NCI-H146 treated with DMSO at 0.1 percent for 48 hours (cell line): Measurements from ENCODE around the gene ARNT2.
A peak's percentile ranks its signal among the peaks of the same experiment; 100 is the strongest.
"Not testable (repeated sequence)": the region's sequence is repeated elsewhere in the genome, so short reads cannot be mapped to it uniquely, and the experiment has no call there.

Source experiments
- DNase-seq: peaks from one replicate; lab custom pipeline; 2025; ENCODE audit not compliant: unreplicated experiment; lab: John Stamatoyannopoulos, UW

The ARNT2 gene

DNA sequence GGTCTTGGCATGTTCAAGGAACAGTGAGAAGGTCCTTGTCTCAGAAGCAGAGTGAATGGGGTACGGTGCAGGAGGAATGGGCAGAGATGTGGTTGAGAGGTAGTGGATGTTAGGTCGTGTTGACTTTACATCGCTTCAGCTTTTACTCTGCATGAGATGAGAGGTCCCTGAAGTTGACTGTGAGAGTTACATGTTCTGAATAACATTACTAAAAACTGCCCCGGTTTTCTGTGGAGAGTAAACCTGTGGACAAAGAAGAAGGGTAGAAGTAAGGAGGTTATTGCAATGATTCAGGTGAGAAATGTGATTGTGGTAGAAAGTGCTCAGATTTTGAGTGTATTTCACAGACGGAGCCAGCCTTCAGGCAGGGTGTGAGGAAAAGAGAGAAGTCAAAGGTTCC, 105.6 kb downstream of the ARNT2 start:
- no peak for DNase-seq

DNA sequence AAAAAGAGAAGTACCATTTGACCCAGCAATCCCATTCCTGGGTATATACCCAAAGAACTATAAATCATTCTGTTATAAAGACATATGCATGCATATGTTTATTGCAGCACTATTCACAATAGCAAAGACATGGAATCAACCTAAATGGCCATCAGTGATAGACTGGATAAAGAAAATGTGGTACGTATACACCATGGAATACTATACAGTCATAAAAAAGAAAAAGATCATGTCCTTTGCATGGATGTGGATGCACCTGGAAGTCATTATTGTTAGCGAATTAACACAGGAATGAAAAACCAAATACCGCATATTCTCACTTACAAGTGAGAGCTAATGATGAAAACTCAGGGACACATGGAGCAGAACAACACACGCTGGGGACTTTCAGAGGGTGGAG, 106.8 kb downstream of the ARNT2 start:
- not testable (repeated sequence) for DNase-seq

DNA sequence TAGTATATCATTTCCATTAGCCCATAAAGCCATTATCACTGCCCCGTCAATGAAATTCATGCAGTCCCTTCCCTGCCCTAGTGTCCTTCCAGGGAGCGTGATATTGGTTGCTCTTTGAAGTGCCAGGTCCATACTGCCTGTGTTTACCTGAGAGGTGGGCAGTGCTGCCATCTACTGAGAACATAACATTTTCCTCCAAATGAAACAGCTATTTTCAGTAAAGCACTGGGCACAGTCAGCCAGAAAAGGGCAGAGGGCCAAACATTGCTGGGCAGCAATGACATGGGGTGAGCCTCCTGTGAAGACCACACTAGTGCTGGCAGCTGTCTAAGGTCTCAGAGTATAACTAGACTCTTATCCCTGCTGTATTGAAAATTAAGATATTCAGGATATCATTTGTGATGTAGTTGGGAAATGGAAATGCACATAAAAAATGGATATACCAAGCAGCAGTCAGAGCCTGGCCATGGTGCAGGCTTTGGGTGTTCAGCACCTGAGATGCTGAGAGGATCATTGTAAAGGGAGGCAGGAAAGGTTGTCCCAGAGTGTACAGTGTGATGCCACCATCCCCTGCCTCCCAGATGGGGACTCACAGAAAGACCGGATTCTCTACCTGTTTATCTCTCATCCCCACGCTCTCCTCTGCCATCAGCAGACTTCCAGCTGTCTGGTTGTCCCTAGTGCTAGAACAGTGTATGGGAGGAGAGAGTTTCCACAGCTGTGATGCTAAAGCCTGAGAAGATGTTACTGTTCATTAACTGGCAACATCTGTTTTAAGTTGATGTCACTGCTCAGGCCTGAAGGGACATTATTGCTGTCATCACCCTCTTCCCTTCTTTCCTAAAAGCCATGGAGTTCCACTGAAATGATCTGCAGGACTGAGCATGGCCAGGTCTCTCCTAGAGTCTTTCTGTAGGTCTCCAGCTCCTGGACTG, 108.8 kb downstream of the ARNT2 start:
- no peak for DNase-seq

DNA sequence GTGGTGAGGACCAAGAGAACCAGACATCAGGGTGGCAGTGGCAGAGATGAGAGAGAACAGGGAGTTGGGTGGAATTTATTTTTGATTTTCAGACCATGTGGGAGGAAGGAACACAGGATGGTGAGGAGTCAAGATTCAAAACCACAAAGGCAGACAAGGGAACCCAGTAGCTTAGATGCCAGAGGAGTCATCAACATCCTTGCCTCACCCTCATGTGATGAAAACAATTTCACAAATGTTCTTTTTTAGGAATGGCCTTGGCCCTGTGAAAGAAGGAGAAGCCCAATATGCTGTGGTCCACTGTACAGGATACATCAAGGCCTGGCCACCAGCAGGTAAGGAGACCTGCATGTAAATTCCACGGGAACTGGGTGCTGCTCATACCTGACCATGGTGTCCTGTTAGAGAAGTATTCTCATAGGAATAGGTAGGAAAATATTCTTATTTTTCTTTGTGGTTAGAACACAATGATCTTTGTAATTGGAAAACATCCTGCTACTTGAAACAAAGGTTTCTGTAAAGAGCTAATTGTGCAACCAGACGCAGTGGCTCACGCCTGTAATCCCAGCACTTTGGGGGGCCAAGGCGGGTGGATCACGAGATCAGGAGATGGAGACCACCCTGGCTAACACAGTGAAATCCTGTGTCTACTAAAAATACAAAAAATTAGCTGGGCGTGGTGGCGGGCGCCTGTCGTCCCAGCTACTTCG, 110.0 kb downstream of the ARNT2 start:
- DNase-seq, result no peak

DNA sequence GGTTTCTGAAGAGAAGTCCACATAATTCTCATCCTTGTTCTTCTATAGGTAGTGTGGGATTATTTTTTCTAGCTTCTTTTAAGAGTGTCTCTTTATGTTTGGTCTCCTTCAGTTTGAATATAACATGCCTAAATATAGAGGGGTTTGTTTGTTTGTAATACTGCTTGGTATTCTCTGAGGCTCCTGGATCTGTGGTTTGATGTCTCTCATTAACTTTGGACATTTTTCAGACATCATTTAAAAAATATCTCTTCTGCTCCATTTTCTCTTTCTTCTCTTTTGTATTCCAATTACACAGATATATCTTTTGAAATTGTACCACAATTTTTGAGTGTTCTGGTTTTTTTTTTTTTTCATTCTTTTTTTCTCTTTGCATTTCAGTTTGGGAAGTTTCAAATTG, 113.1 kb downstream of the ARNT2 start:
- no peak for DNase-seq

DNA sequence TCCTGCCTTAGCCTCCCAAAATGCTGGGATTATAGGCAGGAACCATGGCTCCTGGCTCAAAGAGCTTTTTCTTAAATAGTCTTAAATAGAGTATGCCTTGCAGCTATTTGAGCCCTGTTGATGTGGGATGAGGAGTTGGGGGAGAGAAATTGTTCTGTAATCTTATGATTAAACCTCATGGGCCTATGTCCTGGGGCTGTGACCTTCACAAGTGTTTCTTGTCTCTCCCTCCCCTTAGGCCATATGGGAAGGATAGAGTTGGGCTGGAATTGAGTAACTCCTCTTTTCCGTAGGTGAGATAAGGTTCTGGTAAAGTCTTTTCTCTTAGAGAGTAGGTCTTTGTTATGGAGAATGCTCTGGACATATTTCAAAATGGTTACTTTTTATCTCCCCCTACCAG, 114.3 kb downstream of the ARNT2 start:
- DNase-seq, result no peak

DNA sequence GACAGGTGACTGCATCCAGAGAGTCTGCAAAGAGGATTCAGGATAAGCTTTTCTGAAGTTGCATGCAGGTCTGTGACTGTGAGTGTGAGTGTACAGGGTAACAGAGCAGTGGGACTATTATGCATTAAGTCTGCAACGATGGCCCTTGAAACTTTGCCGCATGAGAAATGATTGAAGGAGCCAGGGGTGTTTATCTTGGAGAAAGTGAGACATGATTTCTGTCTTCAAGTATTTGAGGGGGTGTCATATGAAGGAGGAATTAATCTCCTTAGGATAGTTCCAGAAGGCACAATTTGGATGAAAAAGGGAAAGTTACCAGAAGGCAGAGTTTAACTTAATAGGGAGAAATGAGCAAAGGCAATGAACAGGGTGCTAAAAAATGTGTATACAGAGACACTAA, 119.6 kb downstream of the ARNT2 start:
- DNase-seq, result no peak

DNA sequence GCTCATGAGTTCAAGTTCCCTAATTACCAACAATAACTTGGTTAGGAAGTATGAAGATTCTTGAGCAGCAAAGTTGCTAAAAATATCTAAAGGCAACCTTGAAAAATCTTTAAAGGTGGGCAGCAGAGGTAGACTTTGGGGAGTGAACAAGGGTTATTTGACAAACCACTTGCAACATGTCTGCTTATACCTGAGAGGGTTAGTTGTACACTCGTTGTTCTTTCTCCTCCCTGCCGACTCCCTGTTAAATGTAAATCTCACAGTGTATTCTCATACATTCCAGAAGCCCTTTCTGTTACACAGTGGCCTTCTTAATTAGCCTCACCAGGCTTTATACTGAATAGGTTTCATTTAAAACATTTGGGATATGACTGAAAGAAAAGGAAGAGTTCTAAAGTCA, 121.7 kb downstream of the ARNT2 start:
- DNase-seq, result no peak

DNA sequence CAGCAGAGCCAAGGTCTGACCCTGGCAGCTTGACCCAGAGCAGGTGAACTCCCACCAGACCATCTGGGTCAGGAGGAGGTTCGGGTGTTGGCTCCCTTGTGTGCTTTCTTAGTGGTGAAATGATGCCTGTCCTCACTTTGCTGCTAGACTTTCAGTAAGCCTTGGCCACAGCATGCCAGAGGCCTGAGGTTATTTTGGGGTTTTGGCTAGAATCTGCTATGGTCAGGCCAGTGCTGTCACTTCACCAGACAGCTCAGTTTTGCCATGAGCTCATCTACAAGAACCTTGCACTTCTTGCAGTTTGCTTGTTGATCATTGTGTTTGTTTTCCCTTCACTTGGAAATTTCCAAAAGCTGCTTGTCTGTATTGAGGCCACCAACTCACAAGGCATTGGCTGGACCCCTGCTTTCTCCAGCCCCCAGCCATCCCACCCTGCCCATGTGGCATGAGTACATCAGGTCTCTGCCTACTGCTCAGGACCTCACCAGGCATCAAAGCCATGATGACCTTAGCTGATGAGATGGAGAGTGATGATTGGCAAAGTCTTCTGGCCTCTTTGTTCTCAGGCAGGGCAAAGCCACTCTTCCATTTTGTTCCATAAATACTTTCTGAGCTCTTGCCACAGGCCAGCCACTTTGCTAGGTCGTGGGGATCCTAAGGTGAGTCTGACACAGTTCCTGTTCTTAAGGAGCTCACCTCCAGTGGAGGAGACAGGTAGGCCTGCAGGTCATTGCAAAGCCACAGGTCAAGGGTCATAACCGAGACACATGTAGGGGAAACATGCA, 122.6 kb downstream of the ARNT2 start:
- DNase-seq, result no peak

DNA sequence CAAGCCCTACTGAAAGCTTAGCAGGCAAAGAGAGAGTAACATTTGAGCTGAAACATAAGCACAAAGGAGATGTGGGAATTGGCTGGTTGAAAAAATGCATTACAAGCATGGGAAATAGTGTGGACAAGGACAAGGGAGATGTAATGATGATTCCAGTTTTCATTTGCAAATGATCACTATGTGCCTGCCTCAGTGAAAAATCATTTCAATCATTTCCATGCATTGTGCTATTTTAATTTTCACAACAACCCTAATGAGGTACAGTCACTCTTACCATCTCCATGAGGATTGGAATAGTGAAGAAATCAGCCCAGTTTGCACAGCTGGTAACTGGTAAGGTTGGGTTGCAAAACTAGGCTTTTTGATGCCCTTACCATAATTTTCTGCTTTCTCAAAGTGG, 123.2 kb downstream of the ARNT2 start:
- DNase-seq, result no peak

DNA sequence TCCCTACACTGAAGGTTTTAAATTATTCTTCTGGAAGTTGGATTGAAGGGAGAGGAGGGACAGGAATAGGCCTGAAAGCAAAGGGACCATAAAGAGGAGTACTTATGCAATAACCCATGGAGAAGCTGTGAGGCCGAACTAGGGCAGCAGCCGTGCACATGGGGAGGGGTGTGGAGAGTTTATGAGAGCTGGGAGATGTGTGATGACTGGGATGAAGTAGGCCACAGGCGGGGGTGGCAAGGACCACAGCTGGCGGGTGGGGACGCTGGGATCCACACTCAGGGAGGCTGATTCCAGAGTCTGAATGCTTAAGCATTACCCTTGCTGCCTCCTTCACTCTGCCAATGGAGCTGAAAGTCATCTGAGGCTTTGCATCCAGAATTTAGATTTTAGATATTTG, 123.8 kb downstream of the ARNT2 start:
- no peak for DNase-seq

DNA sequence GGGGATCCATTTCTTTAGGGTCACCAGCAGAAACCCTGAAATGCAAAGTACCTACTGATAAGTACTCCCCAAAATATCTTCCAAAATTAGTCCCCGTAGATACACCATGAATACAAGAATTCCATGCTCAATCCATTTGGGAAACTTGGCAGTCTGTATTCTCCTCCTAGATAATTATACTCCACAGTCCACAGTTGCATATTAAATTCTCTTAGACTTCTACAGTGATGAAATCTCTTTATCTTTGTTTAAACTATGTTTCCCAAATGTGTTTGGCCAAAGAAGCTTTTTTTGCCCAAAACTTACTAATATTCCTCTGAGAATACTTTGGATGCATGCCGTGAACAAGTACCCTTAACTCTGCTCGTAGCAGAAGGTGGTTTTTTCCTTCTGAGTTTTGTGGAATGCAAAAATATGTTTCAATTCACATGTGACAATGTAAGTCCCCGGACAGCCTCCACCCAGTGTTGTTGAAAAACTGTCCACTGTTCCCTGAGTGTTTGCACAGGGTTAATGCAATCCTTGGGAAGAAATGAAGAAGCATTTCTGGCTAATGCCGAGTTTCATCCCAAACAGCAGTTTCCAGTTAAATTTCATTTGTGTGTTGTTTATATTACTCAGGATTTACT, 126.7 kb downstream of the ARNT2 start:
- no peak for DNase-seq

DNA sequence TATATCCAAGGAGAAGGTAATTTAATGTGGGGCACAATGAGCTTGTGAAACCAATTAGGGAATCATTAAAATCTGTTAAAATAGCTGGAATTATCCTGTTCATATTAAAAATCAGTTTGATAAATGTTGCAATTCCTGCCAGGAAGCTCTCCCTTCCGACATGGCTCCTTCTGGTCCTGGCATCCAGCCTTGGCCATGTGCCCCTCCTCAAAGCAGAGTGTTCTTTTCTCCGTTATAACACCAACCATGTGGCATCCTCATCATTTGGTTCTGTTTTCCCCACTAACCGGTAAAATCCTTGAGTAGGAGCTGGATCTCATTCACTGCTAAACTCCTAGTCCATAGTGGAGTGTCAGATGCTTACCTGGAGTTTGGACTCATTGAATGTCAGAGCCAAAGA, 127.2 kb downstream of the ARNT2 start:
- no peak for DNase-seq

DNA sequence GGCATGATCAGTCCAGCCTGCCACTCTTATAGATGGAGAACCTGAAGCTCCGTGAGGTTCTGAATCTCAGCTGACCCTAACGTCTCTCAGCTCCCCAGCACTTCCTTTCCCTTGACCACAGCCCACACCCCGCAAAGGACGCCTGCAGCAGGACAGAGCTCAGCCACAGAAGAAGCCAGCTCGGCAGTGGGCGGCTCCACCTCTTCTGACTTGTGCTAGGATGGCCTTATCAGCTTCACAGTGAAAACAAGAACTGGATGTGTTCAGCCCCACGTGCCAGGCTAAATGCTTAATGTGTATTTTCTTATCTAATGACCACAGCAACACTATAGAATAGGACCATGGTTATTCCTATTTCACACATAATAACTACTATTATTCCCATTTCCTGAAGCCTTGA, 127.6 kb downstream of the ARNT2 start:
- DNase-seq, result no peak

DNA sequence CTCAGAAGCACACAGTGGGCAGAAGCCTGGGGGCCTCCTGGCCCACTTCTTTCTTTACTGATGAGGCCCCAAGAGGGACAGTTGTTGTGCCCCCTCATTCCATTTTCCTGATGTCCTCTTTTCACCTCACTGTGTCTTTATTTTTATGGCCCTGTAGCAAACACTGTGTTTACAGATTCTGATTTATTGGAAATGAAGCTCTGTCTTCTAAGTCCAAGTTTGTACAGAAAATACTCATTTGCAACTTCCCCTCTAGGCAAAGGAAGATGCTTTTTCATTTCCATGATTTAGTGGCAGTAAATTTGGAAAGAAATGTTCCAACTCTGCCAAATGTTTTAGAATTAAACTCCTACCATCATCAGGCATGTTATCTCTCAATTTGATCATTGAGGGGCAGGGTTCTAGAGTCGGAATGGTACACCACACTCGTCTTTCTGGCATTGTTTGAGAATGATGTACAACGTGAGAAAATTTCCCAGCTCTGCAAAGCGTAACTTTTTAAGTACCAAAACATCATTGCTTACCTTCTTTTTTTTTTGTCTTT, 129.7 kb downstream of the ARNT2 start:
- DNase-seq, result no peak

DNA sequence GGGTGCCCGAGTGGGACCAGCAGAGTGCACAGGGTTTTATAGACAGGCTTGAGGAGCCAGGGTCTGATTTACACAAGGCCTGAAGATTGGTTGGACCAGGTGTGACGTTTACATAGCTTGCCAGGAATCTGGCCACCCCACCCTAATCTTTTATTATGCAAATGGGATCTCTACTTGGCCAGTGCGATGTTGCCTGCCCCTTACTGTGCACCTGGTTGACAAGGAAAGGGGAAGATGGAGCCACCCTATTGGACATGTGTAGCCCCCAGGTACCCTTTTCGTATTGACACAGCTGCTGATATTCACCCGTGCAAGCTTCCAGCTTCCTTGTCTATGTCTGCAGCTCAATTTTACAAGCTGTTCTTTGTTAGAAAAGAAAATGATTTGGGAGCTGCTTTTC, 132.0 kb downstream of the ARNT2 start:
- DNase-seq, result peak; percentile 96

DNA sequence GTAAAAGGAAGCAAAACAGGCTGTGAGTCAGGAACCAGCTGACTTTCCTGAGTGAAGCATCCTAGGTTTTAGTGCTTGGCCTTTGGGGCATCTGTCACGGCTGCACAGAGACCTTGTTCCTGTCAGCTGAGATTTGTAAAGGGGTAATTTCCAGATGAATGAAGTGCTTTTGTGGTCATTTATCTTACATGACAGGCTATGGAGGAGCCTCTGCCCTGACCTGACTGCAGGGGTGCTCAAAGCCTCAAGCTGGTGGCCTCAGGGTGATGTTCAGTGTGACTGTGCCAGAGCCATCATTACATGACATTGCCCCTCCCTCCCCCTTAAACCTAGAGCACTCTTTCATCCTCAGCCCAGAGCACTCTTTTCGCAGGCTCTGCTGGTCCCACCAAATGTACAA, 132.5 kb downstream of the ARNT2 start:
- DNase-seq, result peak; percentile 87

DNA sequence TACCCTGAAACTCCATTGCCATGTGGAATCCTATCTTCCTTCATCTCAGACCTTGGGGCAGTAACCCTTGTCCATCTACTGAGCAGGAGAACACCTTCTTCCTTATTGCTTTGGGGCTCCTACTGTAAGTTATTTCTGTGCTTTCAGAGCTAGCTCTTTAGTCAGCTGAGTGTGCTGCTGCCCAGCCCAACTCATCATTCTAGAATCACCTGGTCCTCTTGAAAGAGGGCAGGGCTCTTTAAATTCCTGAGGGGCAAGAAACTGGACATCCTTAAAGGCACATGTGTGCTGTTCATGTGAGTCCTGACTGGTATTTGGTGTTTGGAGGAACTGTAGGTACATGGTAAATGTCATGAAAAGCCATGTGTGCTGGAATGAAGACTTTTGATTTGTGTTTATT, 140.9 kb downstream of the ARNT2 start:
- no peak for DNase-seq

DNA sequence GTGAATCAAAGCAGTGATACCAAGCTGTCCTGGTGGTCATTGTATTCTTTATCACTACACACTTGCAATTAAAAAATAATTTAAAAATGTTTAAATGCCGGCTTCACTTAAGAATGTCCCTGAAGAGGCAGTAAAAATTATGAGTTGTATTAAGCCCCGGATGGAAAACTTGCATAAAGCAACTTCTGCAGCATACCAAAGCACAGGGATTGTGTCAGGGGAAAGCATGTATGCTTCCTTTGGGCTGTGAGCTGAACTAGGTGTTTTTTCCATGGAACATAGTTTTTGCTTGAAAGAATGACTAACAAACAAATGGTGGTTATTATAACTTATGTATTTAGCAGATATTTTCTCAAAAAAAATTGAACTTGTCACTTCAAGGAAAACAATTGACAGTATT, 143.1 kb downstream of the ARNT2 start:
- no peak for DNase-seq

DNA sequence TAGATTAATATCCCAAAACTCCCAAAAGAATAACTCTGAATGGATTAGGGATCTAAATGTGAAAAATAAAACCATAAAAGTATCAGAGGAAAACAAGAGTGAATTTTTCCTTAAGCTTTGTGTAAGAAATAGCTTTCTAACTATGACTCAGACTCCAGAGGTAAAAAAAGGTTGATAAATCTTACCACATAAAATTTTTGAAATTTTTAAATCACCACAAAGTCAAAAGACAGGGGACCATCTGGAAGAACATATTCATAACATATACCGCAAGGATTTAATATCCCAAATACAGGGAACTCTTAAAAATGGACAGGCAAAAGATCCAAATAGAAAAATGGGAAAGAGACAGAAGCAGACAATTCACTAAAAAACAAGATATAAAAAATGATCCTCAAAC, 145.0 kb downstream of the ARNT2 start:
- DNase-seq, result no peak

DNA sequence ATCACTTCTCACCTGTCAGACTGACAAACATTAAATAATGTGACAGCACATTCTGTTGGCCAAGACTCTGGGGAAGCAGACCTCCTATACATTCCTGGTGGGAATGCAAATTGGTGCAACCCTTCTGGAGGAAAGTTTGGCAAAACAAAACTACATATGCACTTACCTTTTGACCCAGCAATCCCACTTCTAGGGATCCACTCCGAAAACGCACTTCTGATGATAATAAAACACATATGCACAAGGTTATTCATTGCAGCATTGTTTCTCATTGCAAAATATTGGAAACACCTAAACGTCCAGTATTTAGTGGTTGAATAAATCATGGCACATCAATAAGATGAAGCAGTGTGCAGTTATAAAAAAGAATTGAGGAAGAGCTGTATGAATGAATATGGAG, 145.5 kb downstream of the ARNT2 start:
- DNase-seq, result no peak
